NCI-H1436 treated with DMSO at 0.1 percent for 48 hours (cell line): ENCODE data around the gene ITGA7.

Source experiments
- DNase-seq: peaks from one replicate; lab custom pipeline; 2025; lab: John Stamatoyannopoulos, UW

Gene ITGA7

DNA sequence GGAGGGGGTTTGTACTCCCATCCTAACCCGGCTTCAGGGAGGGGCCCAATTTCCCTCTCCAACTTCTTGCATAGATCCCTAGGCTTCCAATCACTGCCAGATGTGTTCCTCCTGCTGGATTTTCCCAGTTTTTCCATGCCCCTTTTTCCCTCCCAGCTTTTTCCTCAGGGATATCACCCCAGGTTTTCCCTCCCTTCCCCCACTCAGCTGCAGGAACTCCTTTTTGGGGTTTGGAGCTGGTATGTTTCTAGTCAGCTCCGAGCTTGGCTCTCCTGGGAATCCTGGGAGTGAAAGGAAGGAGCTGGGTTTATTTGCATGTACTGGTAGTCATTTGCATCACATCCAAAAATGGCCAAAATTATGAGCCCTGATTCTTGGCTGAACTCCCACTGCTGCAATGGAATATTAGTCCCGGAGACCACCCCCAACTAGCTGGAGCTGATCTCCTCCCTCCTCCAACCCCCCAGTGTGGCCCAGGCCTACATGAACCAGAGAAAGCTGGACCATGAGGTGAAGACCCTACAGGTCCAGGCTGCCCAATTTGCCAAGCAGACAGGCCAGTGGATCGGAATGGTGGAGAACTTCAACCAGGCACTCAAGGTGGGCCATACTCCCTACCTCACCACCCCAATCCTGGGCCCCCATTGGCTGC is 11.0 kb upstream of the ITGA7 start:
- DNase-seq = no peak

GRCh38 chr12:55718015-55718414 is 10.3 kb upstream of the ITGA7 start:
- DNase-seq = no peak

DNA sequence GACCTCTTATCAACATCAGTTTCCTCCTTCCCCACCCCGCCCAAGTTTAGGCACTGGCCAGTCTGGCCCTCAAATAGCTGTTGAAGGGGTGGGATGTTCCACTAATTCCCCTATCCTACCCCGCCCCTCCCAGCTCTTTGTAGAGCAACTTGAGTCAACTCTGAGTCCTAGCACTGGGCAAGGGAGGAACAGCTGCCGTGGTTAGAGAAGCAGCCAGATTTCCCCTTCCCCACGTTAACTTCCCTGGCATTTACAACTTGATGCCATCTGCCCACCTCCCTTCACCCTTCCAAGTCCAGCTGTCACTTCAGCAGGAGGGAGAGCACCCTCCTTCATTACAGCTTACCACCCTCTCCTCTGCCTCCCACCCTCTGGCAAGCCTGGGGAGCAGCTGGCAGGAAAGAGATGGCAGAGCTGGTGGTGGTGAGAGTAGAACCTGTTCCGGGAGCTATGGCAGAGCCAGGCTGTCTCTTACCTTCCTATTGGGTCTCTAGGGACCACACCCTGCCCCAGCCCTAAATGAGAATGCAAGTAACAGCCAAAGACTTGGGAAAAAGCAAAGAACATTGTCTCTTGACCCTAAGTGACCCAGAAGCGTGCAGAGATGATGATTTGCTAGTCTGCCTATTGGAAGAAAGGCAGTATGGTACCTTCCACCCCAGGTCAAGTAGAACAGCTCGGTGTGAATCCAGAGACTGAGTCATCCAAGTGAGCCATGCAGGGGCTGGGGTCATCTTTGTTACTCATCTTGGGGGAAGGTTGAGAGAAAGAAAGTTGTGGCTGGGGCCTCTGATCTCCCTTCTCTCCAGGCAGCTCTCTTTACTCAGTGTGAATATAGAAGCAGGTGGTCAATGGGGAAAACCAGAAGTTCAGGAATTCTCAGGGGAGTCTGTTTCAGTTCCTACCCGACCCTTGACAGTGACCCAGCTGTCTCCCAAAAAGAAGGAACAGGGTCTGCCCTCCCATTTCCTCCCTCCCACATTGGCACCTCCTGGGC is 9.6 kb upstream of the ITGA7 start:
- no peak for DNase-seq

- DNase-seq = no peak
These were observed 8.9 kb upstream of the ITGA7 start for GRCh38 chr12:55716582-55716957.

DNA sequence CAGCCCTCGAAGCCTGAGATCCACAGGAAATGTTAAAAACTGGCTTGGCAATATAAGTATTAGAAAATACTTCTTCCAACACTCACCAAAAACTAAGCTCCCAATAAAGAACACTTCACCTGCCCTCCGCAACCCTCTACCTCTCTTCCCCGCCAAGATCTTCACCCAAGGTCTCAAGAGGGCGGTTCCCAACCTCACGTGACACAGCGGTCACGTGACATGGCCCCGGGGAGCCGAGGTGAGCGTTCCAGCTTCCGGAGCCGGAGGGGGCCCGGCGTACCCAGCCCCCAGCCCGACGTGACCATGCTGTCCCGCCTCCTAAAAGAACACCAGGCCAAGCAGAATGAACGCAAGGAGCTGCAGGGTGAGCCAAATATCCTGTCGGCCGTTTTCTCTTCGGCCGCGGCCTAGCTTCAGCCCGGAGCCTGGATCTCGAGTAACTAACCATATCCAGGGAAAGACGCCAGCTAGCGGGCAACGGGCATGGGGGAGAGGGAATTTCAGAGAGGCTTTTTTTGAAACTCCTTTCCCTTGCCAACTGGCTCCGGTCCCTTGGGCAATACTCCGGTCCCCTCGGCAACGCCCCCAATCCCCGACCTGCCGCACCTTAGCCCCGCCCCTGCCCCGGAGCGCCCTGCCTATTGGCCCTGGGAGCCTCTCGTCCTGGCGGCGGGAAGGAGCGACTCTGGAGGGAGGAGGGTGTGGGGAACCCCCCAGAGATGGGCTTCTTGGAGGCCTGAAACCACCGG is 8.3 kb upstream of the ITGA7 start, which contains the start of gene BLOC1S1:
Gene BLOC1S1 (plus strand): TSS at position 214 of the 749 bp plus-strand sequence. CDS start 6 bp downstream, at position 220.
- DNase-seq = peak; percentile 37

GRCh38 chr12:55715169-55715764 is 7.6 kb upstream of the ITGA7 start:
- DNase-seq = no peak

GRCh38 chr12:55713721-55714120 is 6.0 kb upstream of the ITGA7 start:
- DNase-seq = no peak

DNA sequence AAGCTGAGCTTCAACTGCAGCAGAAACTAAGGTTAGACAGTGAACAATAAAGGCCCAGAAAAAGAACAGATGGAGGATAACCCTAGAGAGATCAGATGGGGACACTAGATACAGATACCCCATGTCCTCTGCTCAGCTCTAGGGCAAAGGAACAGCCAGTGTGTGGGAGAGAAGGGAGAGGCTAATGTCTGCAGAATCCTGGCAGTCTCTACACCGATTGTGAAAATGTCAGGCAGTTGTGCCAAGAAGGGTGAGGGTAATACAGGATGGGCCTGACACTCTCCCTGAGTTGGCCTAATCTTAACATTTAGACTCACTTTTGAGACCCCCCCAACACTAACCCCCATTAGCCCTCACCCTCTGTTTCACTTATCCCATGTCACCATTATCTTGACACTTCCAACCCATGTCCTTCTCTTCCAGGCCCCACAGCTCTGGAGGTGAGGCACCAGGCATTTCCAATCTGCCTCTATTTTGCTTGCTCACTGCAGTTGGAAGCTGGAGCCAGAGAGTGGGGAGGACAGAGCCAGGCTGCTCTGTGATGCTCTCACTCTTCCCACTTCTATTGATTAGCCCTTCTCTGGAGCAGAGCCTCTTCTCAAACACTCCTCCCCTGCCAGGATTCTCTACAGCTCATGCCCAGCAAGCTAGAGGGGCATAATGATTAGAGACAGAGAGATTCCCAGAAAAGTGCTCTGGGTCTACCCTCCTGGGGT is 5.2 kb upstream of the ITGA7 start:
- DNase-seq = no peak

- DNase-seq = no peak
These were observed 4.3 kb upstream of the ITGA7 start for GRCh38 chr12:55711786-55712553.

- DNase-seq = no peak
These were observed 1.1 kb upstream of the ITGA7 start for GRCh38 chr12:55708695-55709233.

- no peak for DNase-seq
These were observed 459 bp downstream of the ITGA7 start for GRCh38 chr12:55707219-55707671.

- DNase-seq = no peak
These were observed 1.0 kb downstream of the ITGA7 start for GRCh38 chr12:55706568-55707218.

DNA sequence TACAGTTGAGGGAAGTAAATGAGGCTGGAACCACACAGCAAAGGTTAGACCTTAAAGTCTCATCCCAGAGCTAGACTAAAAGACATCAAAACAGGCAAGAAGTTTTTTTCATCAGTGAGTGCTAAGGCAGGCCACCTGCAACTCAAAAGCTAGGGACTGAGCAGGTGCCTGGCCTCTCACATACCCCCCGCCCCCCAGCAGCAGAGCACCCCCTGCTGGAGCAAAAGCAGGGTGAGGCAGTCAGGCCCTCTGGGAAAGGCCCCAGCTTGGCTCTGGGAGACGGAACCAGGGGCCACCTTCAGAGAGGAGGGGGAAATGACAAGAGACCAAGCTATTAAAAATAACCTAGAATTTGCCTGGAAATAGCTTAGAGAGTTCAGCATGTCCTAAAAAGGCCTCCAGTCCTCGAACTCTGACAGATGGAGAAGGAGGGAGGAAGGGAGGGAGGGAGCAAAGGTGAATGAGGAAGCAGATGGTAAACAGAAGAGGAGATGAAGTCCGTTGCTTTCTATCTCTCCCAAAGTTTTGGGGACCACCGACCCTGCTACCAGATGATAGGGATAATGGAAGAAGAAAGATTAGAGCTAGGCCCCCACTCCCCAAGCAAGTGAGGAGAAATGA is 1.8 kb downstream of the ITGA7 start:
- no peak for DNase-seq

DNA sequence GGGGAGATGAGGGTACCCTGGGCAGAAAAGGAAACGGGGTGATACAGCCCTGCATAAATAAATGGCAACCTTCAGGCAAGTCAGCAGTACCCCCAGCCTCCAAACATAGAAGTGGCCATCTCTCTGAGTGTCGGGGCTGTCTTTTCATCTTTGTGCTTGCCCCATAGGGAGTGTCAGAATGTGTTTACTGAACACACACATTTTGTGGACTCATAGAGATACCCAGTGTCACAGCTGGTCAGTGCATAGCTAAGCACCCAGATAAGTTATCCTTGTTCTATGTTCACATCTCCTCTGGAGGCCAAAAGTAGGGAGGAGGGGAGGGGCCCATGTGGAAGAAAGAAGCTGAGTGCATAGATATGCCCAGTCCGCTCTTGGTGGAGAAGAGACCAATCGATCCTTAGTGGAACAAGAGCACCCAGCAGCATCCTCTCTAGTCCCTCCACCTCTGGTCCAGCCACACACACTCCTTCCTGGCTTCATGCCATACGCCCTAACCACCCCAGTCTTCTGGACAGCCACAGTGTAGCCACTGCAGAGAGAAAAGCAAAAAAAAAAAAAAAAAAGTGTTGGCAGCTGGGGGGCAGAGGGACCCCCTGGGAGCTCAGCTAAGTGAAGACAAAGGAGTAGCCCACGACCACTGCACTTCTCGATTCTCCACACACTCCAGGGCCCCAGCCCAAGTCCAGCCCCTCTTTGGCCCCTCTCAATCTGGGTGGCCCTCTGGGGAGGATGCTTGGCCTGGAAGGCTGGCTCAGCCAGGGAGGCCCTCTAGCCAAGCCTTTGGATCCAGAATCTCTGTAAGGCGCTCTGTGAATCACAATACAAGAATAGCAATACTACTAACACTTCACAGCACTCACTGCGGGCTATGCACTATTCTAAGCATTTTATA is 2.6 kb downstream of the ITGA7 start:
- no peak for DNase-seq

GRCh38 chr12:55703901-55704761 is 3.6 kb downstream of the ITGA7 start:
- DNase-seq = no peak

DNA sequence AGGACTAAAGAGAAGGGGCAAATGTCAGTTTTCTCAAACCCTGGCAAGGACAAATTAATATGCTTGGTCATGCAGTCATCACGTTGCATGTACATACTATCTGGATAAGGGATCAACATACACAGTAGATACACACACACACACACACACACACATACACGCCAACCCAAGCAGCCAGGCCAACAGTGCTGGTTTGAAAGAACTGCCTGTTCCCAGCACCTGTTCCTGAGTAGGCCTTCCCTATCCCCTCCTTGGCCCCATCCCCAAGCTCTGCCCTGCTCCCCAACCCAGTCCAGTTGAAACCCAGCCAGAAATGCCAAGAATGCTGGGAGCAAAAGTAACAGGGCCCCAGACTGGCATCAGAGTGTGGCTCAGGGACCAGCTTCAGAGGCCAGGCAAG is 4.4 kb downstream of the ITGA7 start:
- DNase-seq = no peak

DNA sequence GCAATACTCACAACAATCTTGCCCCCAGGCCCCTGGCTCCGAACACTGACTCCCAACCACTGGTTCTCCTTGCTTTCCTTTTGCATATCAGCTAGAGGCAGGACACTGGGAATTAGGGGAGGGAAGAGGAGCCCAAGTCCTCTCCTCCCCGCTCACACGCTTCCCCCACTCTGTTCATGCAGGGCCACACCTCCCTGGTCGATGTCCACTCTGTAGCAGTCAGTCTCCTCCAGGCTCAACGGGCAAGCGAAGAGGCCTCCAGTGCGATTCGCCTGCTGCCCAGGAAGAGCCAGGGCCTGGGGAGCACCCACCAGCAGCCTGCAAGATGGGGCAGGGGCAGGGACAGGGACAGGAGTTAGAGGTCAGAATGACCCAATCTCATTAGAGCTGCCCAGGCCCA is 4.8 kb downstream of the ITGA7 start:
- DNase-seq = no peak
